K562 treated with DMSO at 1 percent for 4 hours (cell line): Measurements from ENCODE around the gene AP5Z1. TPM values are rescaled to one million over a fixed set of nuclear protein-coding genes. Genes with fewer than 3 reads are reported as not detected.

Experiments
- total RNA-seq: library from RNA; unstranded; fragments of 300-600 nt; gene quantifications from 2 replicates; pipeline ENCODE4 v1.2.3, GENCODE V29; 2022; ENCODE audit not compliant: insufficient read depth

Gene AP5Z1, protein sequence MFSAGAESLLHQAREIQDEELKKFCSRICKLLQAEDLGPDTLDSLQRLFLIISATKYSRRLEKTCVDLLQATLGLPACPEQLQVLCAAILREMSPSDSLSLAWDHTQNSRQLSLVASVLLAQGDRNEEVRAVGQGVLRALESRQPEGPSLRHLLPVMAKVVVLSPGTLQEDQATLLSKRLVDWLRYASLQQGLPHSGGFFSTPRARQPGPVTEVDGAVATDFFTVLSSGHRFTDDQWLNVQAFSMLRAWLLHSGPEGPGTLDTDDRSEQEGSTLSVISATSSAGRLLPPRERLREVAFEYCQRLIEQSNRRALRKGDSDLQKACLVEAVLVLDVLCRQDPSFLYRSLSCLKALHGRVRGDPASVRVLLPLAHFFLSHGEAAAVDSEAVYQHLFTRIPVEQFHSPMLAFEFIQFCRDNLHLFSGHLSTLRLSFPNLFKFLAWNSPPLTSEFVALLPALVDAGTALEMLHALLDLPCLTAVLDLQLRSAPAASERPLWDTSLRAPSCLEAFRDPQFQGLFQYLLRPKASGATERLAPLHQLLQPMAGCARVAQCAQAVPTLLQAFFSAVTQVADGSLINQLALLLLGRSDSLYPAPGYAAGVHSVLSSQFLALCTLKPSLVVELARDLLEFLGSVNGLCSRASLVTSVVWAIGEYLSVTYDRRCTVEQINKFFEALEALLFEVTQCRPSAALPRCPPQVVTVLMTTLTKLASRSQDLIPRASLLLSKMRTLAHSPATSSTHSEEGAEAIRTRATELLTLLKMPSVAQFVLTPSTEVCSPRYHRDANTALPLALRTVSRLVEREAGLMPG
- 47.4 and 49.2 TPM in 2 replicates for total RNA-seq

DNA sequence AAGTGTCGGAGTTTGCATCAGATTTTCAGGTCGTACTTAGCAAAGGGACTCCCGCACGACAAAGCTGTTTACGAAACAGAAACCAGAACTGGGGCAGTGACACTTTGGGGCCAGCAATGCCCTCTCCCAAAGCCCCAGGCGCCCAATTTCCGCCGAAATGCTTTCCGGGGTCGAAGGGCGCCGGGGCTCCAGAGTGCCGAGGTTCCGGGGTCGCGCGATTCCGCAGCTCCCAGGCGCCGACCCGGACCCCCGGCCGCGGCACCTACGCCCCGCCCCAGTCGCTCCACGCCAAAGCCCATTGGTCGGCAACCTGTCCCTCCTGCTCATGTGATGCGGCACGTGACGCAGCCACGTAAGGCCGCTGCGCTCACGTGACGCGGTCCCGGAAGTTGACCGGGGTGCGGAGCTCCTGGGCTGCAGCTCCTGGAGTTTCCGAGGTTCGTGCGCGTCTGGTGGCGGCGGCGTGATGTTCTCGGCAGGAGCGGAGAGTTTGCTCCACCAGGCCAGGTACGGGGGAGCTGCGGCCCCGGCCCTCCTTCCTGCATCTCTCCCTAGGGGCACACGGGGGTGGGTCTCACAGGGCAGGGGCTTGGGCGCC lies at the start of gene AP5Z1:
Gene AP5Z1 (plus strand): TSS at position 374 of the 598 bp plus-strand sequence. CDS start 93 bp downstream, at position 467.

Other genes with a start within 250 kb of the AP5Z1 start
- gene FOXK1, start 93.3 kb upstream of the AP5Z1 start, total RNA-seq = 11.2 and 11.4 TPM in 2 replicates
- gene PAPOLB, start 86.4 kb downstream of the AP5Z1 start, total RNA-seq = not detected in 2 replicates
- 3.3 and 5.9 TPM in 2 replicates for gene RADIL, start 108.1 kb downstream of the AP5Z1 start, total RNA-seq
- not detected in 2 replicates for gene MMD2, start 183.6 kb downstream of the AP5Z1 start, total RNA-seq